HCT116 (cell line): Measurements from ENCODE around the gene BABAM2. TPM values are rescaled to one million over a fixed set of nuclear protein-coding genes. Genes with fewer than 3 reads are reported as not detected.
A peak's percentile ranks its signal among the peaks of the same experiment; 100 is the strongest.

ENCODE experiments used
- ATAC-seq: fragments of 200-7000 bp; cut with Tn5 transposase; 2 replicates; pipeline ENCODE4 v1.9.1; 2020; ENCODE audit warnings: mild to moderate bottlenecking, moderate library complexity
- BruUV-seq: library from RNA; stranded (reverse); fragments of 400-500 nt; replicated peaks from 2 replicates; lab custom pipeline; 2021; lab: Mats Ljungman, UMichigan
- CTCF ChIA-PET: fragments of 300-600 bp; sonication (Branson Sonifier 250); formaldehyde crosslinking; loops from one replicate; lab custom pipeline; 2021; ENCODE audit warnings: antibody characterized with exemption; lab: Charles Lee
- POLR2A ChIA-PET: fragments of 300-600, 350-600 bp; sonication (Branson Sonifier 250); formaldehyde crosslinking; loops from one replicate; lab custom pipeline; 2021; ENCODE audit warnings: antibody characterized with exemption; lab: Charles Lee
- RAD21 ChIA-PET, 2 experiments: fragments of 300-600 bp; sonication (Branson Sonifier 250); formaldehyde crosslinking; loops; one replicate each; lab custom pipeline; 2023; ENCODE audit warnings: low total read pairs in 2 of 2; ENCODE audit not compliant: uncharacterized antibody in 2 of 2, unreplicated experiment in 2 of 2, low non-redundant PET in 1 of 2; lab: Charles Lee
- DNase-seq: peaks from one replicate; pipeline ENCODE4 v3.0.0-alpha.2; 2010; ENCODE audit warnings: low read depth, low spot score
- H2AFZ ChIP-seq: fragments of 200-600 bp; shearing (Covaris generic), sonication (generic); 2 replicates; pipeline ENCODE4 v1.6.1; 2017; ENCODE audit warnings: low read depth, mixed run types, mixed read lengths, antibody characterized with exemption, low read length; ENCODE audit not compliant: poor library complexity, severe bottlenecking
- H3K27ac ChIP-seq: 2 replicates; pipeline ENCODE4 v1.5.1; 2012; ENCODE audit warnings: low read depth, low read length
- H3K27me3 ChIP-seq: fragments of 200-600 bp; sonication (generic); 2 replicates; pipeline ENCODE4 v1.6.1; 2016; ENCODE audit warnings: mixed run types, low read length, mixed read lengths; ENCODE audit not compliant: insufficient read depth
- H3K36me3 ChIP-seq, 2 experiments: fragments of 200-500 bp in 1 of 2; fragments of 200-600 bp in 1 of 2; sonication (Bioruptor generic) in 1 of 2; sonication (generic) in 1 of 2; 2 replicates each; pipeline versions ENCODE4 v1.5.1 to v1.6.1; 2014 to 2016; ENCODE audit warnings: low read length in 2 of 2, inconsistent platforms in 1 of 2, mixed read lengths in 1 of 2, mixed run types in 1 of 2; ENCODE audit not compliant: insufficient read depth in 2 of 2, control insufficient read depth in 1 of 2
- H3K4me1 ChIP-seq, 2 experiments: fragments of 200-600 bp in 1 of 2; sonication (generic) in 1 of 2; 2 replicates each; pipeline versions ENCODE4 v1.5.1 to v1.6.1; 2012 to 2017; ENCODE audit warnings: low read length in 2 of 2, inconsistent platforms in 1 of 2, mild to moderate bottlenecking in 1 of 2, mixed read lengths in 1 of 2, mixed run types in 1 of 2, moderate library complexity in 1 of 2; ENCODE audit not compliant: insufficient read depth in 2 of 2, control insufficient read depth in 1 of 2
- H3K4me2 ChIP-seq: fragments of 200-600 bp; sonication (generic); 2 replicates; pipeline ENCODE4 v1.6.1; 2017; ENCODE audit warnings: mixed run types, low read length, mixed read lengths
- H3K4me3 ChIP-seq, 2 experiments: fragments of 200-600 bp in 1 of 2; sonication (generic) in 1 of 2; replicated peaks in 1 of 2; 2 replicates each; pipeline ENCODE4 v1.5.1; 2011 to 2016; ENCODE audit warnings: low read length in 2 of 2, control low read depth in 1 of 2, low read depth in 1 of 2, mild to moderate bottlenecking in 1 of 2, mixed read lengths in 1 of 2, mixed run types in 1 of 2
- H3K79me2 ChIP-seq: fragments of 200-600 bp; sonication (generic); 2 replicates; pipeline ENCODE4 v1.6.1; 2017; ENCODE audit warnings: mild to moderate bottlenecking, mixed run types, low read length, moderate library complexity, mixed read lengths; ENCODE audit not compliant: insufficient read depth
- H3K9ac ChIP-seq: fragments of 200-600 bp; sonication (generic); 2 replicates; pipeline ENCODE4 v1.6.1; 2016; ENCODE audit warnings: low read length, mixed read lengths
- H3K9me2 ChIP-seq: fragments of 200-600 bp; sonication (generic), shearing (Covaris generic); 2 replicates; pipeline ENCODE4 v1.6.1; 2017; ENCODE audit warnings: mixed run types, mild to moderate bottlenecking, moderate library complexity; ENCODE audit not compliant: insufficient read depth
- H3K9me3 ChIP-seq, 2 experiments: fragments of 200-500 bp in 1 of 2; fragments of 200-600 bp in 1 of 2; sonication (Bioruptor generic) in 1 of 2; sonication (generic) in 1 of 2; 2 replicates each; pipeline ENCODE4 v1.6.1; 2014 to 2017; ENCODE audit warnings: low read length in 2 of 2, mixed read lengths in 2 of 2, inconsistent platforms in 1 of 2, low read depth in 1 of 2, mild to moderate bottlenecking in 1 of 2, mixed run types in 1 of 2, moderate library complexity in 1 of 2; ENCODE audit not compliant: control insufficient read depth in 1 of 2, insufficient read depth in 1 of 2
- H4K20me1 ChIP-seq: fragments of 200-600 bp; sonication (generic), shearing (Covaris generic); 2 replicates; pipeline ENCODE4 v1.6.1; 2017; ENCODE audit warnings: mixed run types, mild to moderate bottlenecking, moderate library complexity; ENCODE audit not compliant: insufficient read depth
- CTCF ChIP-seq, 3 experiments: fragments of 200-600 bp in 1 of 3; sonication (generic) in 1 of 3; IDR thresholded peaks in 2 of 3; conservative IDR thresholded peaks in 1 of 3; 2 replicates each; pipeline ENCODE4 v1.5.1; 2012 to 2017; ENCODE audit warnings: low read depth in 2 of 3, low read length in 2 of 3, antibody characterized with exemption in 1 of 3, borderline replicate concordance in 1 of 3, control low read depth in 1 of 3, mild to moderate bottlenecking in 1 of 3, mixed read lengths in 1 of 3, mixed run types in 1 of 3, moderate library complexity in 1 of 3; ENCODE audit not compliant: insufficient read depth in 1 of 3
- EGR1 ChIP-seq: IDR thresholded peaks from 2 replicates; pipeline ENCODE4 v1.6.1; 2012; ENCODE audit warnings: low read depth
- EZH2phosphoT487 ChIP-seq: fragments of 200-600 bp; IDR thresholded peaks from 2 replicates; pipeline ENCODE4 v1.6.1; 2018; ENCODE audit warnings: antibody characterized with exemption, borderline replicate concordance
- FOSL1 ChIP-seq: IDR thresholded peaks from 2 replicates; pipeline ENCODE4 v1.6.1; 2012; ENCODE audit warnings: low read depth
- MAX ChIP-seq: IDR thresholded peaks from 2 replicates; pipeline ENCODE4 v1.6.1; 2012
- RAD21 ChIP-seq: IDR thresholded peaks from 2 replicates; pipeline ENCODE4 v1.6.1; 2012; ENCODE audit warnings: low read depth, mild to moderate bottlenecking
- SIN3A ChIP-seq: IDR thresholded peaks from 2 replicates; pipeline ENCODE4 v1.6.1; 2012; ENCODE audit warnings: low read depth
- SP1 ChIP-seq: IDR thresholded peaks from 2 replicates; pipeline ENCODE4 v1.6.1; 2012; ENCODE audit warnings: low read depth
- ZBTB33 ChIP-seq: IDR thresholded peaks from 2 replicates; pipeline ENCODE4 v1.6.1; 2011; ENCODE audit warnings: mild to moderate bottlenecking, low read length, moderate library complexity; ENCODE audit not compliant: insufficient replicate concordance; ENCODE audit errors: extremely low read depth
- intact Hi-C: fragments of 100-400 bp; cut with micrococcal nuclease; formaldehyde crosslinking; loops from 2 replicates; pipeline ENCODE4 v1.10.0; 2022
- total RNA-seq: library from RNA; stranded (reverse); gene quantifications from one replicate; pipeline ENCODE4 v1.2.1, GENCODE V29; 2021; ENCODE audit not compliant: unreplicated experiment

The BABAM2 gene
- total RNA-seq, 1 experiment from 2014 or later = 23.8 TPM

- ChIA-PET POLR2A (no interaction called here), RAD21 (no interaction called here), CTCF (no interaction called here)
- TF ChIP-seq EZH2phosphoT487 (no peak), FOSL1 (no peak), MAX (no peak), CTCF (IDR thresholded peaks at IDR 0.05 in 2 of 3, conservative IDR thresholded peaks at IDR 0.05 in 1 of 3; ENCODE audit: borderline replicate concordance in 1 of 3, insufficient read depth in 1 of 3, low read depth in 2 of 3, low read length in 2 of 3) (no peak), EGR1 (no peak)
- no peak for DNase-seq
- intact Hi-C loops = no loop called here
- no peaks in the 10 kb centered on the region for H4K20me1 ChIP-seq
- H3K27me3 ChIP-seq = no peaks in the 10 kb centered on the region
- no peak overlapping the region for H3K4me3 ChIP-seq
- no peak overlapping the region for H3K4me2 ChIP-seq
- no peak for ATAC-seq
- H3K27ac ChIP-seq = no peak overlapping the region
- BruUV-seq = no TSS peak
- 0 out of 4 replicates have a peak, but pooled peaks cover 0 to 5% of the 10 kb centered on the region in 2 experiments for H3K9me3 ChIP-seq
- peaks cover 0 to 4% of the 10 kb centered on the region in 2 experiments; a peak in 2 of 4 replicates for H3K4me1 ChIP-seq
- H3K79me2 ChIP-seq = no peaks in the 10 kb centered on the region
- no peaks in the 10 kb centered on the region for H3K9me2 ChIP-seq
- H2AFZ ChIP-seq = no peak overlapping the region
- no peak overlapping the region for H3K9ac ChIP-seq
- no peaks in the 10 kb centered on the region for H3K36me3 ChIP-seq
Observed at GRCh38 chr2:28174211-28174610, 283.7 kb downstream of the BABAM2 start.

GRCh38 chr2:28175028-28175427 is 284.5 kb downstream of the BABAM2 start:
- peak; percentile 86 for ATAC-seq
- no peaks in the 10 kb centered on the region for H3K9me2 ChIP-seq
- H3K9ac ChIP-seq = no peak overlapping the region
- RAD21 ChIA-PET = no interaction called here
- no peaks in the 10 kb centered on the region for H3K36me3 ChIP-seq
- H3K4me2 ChIP-seq = no peak overlapping the region
- TF ChIP-seq SIN3A (no peak), ZBTB33 (no peak), SP1 (no peak), RAD21 (peak; percentile 41), CTCF (IDR thresholded peaks at IDR 0.05 in 2 of 3, conservative IDR thresholded peaks at IDR 0.05 in 1 of 3; ENCODE audit: borderline replicate concordance in 1 of 3, insufficient read depth in 1 of 3, low read depth in 2 of 3, low read length in 2 of 3) (peak; percentile 22 to 26 (median 24); a peak in 3 of 6 replicates)
- TF ChIP-seq, all 23 proteins: peak for 2
- Histone ChIP-seq H3K4me1 (peaks cover 0 to 4% of the 10 kb centered on the region in 2 experiments; a peak in 2 of 4 replicates), H3K27ac (no peak overlapping the region), H3K27me3 (no peaks in the 10 kb centered on the region), H2AFZ (no peak overlapping the region), H3K4me3 (no peak overlapping the region), H3K79me2 (no peaks in the 10 kb centered on the region), H4K20me1 (no peaks in the 10 kb centered on the region), H3K9me3 (0 out of 4 replicates have a peak, but pooled peaks cover 0 to 5% of the 10 kb centered on the region in 2 experiments)
- DNase-seq = no peak
- ChIA-PET CTCF (no interaction called here), POLR2A (no interaction called here)
- intact Hi-C loops = no loop called here
- no TSS peak for BruUV-seq
